GM20000 (cell line): Measurements from ENCODE around the gene SHOC1.
A peak's percentile ranks its signal among the peaks of the same experiment; 100 is the strongest.

Experiments used
- DNase-seq: peaks from one replicate; pipeline ENCODE4 v3.0.0; 2012; ENCODE audit warnings: low spot score
- TF ChIP-seq, protein P1 (sequence below): IDR thresholded peaks from 2 replicates; pipeline ENCODE4 v1.5.1; 2012; ENCODE audit warnings: mild to moderate bottlenecking, control low read depth; ENCODE audit errors: extremely low read depth, missing control alignments

The SHOC1 gene

DNA sequence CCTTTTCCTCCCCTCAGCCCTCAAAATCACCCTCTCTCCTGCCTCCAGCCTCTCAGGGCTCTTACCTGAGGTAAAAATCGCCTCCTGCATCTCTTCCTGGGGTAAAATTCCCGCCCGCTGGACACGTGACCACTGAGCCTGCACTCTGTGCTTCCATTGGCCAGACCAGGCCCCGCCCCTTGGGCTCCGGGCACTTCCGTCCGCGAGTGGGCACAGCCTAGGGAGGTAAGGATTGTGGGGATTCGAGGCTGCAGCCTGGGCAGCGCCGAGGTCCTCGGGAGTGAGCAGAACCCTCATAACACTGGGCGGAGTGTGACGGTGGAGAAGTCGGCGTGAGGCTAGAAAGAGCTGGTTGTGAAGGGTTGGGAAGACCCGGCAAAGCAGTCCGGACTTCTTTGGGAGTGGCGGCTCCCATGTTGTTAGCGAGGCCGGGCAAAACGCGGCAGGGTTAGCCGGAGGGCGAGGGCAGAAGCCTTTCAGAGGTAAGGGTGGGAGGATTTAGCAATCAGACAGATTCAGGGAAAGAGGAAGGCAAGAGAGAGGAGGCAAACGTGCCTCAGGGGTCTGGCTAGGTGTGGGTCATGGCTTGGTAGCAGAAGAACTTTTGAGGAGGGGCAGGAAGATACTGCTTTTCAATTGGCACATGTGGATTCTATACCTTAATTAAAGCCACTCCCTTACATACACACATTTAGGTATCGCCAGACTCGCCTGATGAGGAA lies at the start of gene SHOC1:
SHOC1 (minus strand) TSS at position 103 of the 722 bp plus-strand sequence. CDS start 3,519 bp downstream, outside the sequence.
- TF ChIP-seq, protein P1, sequence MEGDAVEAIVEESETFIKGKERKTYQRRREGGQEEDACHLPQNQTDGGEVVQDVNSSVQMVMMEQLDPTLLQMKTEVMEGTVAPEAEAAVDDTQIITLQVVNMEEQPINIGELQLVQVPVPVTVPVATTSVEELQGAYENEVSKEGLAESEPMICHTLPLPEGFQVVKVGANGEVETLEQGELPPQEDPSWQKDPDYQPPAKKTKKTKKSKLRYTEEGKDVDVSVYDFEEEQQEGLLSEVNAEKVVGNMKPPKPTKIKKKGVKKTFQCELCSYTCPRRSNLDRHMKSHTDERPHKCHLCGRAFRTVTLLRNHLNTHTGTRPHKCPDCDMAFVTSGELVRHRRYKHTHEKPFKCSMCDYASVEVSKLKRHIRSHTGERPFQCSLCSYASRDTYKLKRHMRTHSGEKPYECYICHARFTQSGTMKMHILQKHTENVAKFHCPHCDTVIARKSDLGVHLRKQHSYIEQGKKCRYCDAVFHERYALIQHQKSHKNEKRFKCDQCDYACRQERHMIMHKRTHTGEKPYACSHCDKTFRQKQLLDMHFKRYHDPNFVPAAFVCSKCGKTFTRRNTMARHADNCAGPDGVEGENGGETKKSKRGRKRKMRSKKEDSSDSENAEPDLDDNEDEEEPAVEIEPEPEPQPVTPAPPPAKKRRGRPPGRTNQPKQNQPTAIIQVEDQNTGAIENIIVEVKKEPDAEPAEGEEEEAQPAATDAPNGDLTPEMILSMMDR = no peak
- no peak for DNase-seq

DNA sequence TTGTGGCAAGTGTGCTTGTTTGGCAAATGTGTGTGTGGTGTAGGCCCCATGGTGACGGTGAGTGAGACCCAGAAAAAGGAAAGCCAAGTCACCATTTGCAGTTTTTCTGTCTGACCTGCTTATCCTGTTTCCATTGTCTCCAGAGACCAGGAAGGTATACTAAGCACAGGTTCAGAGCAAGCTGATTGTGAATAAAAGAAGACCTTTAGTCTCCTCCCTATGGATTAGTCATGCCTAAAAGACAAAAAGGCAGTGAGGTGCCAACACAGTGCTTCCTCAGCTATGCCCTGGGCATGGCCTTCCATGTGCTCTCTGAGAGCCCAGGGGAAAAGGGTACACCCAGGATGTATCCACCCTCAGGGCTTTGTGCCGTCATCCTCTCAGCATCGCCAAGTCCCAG lies 49.2 kb upstream of the SHOC1 start:
- TF ChIP-seq, protein P1 = no peak
- DNase-seq = no peak

DNA sequence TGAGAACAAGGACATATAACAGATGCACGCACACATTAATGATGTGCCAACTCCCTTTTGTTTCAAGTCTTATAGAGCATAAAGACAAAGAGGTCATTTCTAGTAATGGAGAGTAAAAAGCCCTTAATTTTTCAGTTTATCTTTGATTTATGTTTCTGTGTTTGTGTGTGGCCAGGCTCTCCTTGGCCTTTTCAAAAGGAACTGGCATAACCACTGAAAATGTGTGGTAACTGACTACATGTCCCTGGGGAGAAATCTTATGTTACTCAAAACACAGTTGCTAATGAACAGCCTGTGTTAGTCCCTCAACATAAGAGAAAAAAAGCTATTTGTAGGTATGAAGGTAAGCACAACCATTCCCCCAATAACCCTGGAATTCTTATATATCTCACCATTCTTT lies 47.6 kb upstream of the SHOC1 start:
- TF ChIP-seq, protein P1 = no peak
- DNase-seq = no peak

DNA sequence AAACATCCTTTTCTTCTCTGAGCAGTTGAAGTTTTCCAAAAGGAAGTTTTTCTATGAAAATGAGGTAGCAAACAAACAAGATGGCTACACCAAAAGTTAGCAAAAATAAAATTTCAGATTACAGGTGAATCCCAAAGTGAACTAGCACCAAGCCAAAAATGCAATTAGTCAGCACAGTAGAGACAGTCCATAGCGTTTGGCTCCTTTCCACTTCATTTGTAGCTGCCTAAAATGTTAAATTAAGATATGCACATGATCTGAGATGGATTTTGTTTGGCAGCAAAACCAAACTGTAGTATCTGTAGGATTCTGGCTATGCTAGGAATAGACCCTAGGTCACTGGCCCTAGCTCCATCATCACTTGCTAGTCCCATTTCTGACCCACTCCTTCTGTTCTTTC lies 45.7 kb upstream of the SHOC1 start:
- DNase-seq = no peak
- TF ChIP-seq, protein P1 = no peak

DNA sequence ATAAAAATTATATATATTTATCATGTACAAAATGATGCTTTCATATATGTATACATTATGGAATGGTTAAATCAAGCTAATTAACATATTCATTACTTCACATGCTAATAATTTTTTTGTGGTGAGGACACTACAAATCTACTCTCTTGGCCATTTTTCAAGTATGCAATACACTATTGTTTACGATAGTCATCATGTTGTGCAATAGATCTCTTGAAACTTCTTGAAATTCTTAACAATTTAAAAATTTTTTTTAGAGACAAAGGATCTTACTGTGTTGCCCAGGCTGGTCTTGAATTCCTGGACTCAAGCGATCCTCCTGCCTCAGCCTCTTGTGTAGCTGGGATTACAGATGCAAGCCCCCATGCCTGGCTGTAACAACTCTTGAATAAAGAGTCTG lies 45.2 kb upstream of the SHOC1 start:
- TF ChIP-seq, protein P1 = no peak
- no peak for DNase-seq

DNA sequence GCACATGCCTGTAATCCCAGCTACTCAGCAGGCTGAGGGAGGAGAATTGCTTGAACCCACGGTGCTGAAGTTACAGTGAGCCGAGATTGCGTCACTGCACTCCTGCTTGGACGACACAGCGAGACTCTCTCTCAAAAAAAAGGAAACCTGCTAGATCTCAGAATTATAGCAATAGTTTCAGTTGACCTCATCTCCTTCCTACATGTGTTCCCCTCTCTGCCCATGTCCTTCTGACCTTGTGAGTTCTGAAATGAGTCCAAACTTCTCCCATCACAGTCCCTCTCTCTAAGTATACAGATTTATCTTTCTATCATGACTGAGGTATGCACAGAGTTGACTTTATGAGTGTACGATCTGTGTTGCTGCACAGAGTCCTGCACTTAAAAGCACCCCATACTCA lies 44.6 kb upstream of the SHOC1 start:
- peak; percentile 42 for DNase-seq
- TF ChIP-seq, protein P1 = no peak

DNA sequence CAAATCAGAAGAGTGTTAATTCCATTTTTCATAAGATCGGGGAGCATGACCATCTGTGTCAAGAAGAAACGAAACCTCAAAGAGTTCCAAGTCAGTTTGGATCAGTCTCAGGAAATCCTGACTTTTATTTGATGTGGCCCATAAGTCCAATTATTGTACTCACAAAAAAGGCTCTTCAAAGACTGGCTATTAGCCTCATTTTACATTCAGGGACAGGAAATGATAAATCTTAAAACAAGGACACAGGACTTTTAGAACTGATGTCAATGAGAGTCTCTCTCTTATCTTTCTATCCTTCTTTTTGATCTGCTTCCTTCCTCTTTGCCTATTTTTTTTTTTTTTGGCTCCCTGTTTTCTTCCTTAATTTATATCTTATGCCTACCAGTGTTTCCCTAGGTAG lies 43.7 kb upstream of the SHOC1 start:
- TF ChIP-seq, protein P1 = no peak
- DNase-seq = no peak
